Measurements from ENCODE around the gene GRPEL1.

The GRPEL1 gene

DNA sequence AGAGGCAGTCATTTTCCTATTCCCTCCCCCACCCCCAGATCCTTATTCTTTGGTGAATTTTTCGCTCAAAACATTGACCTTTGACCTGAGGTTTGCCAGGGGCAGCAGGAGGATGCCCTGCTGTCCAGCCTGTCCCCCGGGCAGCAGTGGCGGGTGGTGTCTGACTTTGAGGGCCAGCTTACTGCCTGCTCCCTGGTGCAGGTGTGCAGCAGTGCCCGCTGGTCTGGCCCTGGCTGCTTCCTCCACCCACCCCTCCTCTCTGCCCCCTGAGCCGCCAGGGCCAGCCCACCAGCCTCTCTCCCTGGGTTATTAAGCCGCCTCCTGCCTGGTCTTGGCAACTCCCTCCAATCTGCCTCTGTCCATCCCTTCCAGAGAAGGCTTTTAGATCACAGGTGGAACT is 40.8 kb upstream of the GRPEL1 start:
- Histone ChIP-seq H3K9ac (ENCODE audit: insufficient read length, low read depth) (no peak overlapping the region), H3K27me3 (ENCODE audit: insufficient read depth, insufficient read length) (peaks cover 15% of the 10 kb centered on the region), H3K4me3 (ENCODE audit: insufficient read length, low read depth) (no peak overlapping the region), H3K9me3 (ENCODE audit: insufficient read depth, low read length) (no peaks in the 10 kb centered on the region; the same call in 1 of the 2 replicates), H3K4me1 (ENCODE audit: insufficient read depth, insufficient read length) (peaks cover 21% of the 10 kb centered on the region), H3K36me3 (ENCODE audit: insufficient read depth, insufficient read length, low read length) (no peaks in the 10 kb centered on the region)
- no peak for TF ChIP-seq SUZ12 (IDR thresholded peaks at IDR 0.05; ENCODE audit: extremely low read depth, insufficient read depth, insufficient read length)
- no peak for TF ChIP-seq YY1 (IDR thresholded peaks at IDR 0.05; ENCODE audit: insufficient read depth, insufficient read length)
- TF ChIP-seq ZNF274 (IDR thresholded peaks at IDR 0.05; ENCODE audit: low read depth, low read length), result no peak
- DNase-seq (ENCODE audit: low read depth, low spot score), result no peak

- Histone ChIP-seq H3K9me3 (ENCODE audit: insufficient read depth, low read length) (no peaks in the 10 kb centered on the region; the same call in 1 of the 2 replicates), H3K27me3 (ENCODE audit: insufficient read depth, insufficient read length) (peaks cover 18% of the 10 kb centered on the region), H3K9ac (ENCODE audit: insufficient read length, low read depth) (peak overlapping the region; percentile 23), H3K36me3 (ENCODE audit: insufficient read depth, insufficient read length, low read length) (no peaks in the 10 kb centered on the region), H3K4me1 (ENCODE audit: insufficient read depth, insufficient read length) (peaks cover 23% of the 10 kb centered on the region), H3K4me3 (ENCODE audit: insufficient read length, low read depth) (no peak overlapping the region)
- TF ChIP-seq SUZ12 (IDR thresholded peaks at IDR 0.05; ENCODE audit: extremely low read depth, insufficient read depth, insufficient read length), result no peak
- TF ChIP-seq ZNF274 (IDR thresholded peaks at IDR 0.05; ENCODE audit: low read depth, low read length), result no peak
- TF ChIP-seq YY1 (IDR thresholded peaks at IDR 0.05; ENCODE audit: insufficient read depth, insufficient read length), result no peak
- no peak for DNase-seq (ENCODE audit: low read depth, low spot score)
Measured at GRCh38 chr4:7108046-7108625, 40.3 kb upstream of the GRPEL1 start.

DNA sequence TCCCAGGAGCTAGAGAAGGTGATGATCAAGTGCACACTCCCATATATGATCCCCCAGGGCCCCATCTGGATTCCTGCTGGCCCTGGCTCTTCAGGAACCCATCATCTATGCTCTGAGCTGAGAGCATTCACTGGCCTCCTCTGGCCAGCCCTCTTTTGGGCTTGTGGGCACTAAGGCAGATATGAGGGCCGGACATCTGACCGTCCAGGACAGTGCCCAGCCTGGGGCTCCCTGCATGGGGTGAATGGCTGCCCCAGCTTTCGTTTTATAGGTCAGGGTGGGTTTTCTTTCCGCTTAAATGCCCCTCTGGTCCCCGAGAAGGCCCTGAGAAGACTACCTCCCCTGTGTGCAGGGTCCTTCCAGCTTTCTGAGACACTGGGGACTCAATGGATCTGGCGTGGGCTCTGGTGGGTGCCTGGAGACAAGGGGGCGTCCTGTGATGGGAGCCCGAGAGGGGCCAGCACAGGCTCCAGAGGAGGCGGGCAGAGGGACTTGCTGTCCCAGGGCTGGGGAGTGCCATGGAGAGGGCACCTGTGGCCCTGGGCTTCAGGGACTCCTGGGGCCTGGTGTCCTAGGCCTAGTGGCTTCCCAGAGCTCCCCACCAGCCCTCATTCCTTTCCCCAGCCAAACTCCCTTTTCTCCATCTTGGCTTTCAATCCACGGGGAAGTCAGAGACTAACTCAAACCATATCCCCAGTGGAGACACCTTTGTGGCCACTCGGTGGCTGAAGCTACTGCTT is 39.5 kb upstream of the GRPEL1 start:
- Histone ChIP-seq H3K27me3 (ENCODE audit: insufficient read depth, insufficient read length) (peaks cover 18% of the 10 kb centered on the region), H3K4me1 (ENCODE audit: insufficient read depth, insufficient read length) (peaks cover 24% of the 10 kb centered on the region), H3K4me3 (ENCODE audit: insufficient read length, low read depth) (no peak overlapping the region), H3K9me3 (ENCODE audit: insufficient read depth, low read length) (no peaks in the 10 kb centered on the region; the same call in 1 of the 2 replicates), H3K9ac (ENCODE audit: insufficient read length, low read depth) (no peak overlapping the region), H3K36me3 (ENCODE audit: insufficient read depth, insufficient read length, low read length) (no peaks in the 10 kb centered on the region)
- TF ChIP-seq ZNF274 (IDR thresholded peaks at IDR 0.05; ENCODE audit: low read depth, low read length) (no peak), YY1 (IDR thresholded peaks at IDR 0.05; ENCODE audit: insufficient read depth, insufficient read length) (no peak), SUZ12 (IDR thresholded peaks at IDR 0.05; ENCODE audit: extremely low read depth, insufficient read depth, insufficient read length) (no peak)
- DNase-seq (ENCODE audit: low read depth, low spot score), result no peak

GRCh38 chr4:7105276-7105675 is 37.4 kb upstream of the GRPEL1 start:
- peaks cover 25% of the 10 kb centered on the region for H3K4me1 ChIP-seq (ENCODE audit: insufficient read depth, insufficient read length)
- TF ChIP-seq ZNF274 (IDR thresholded peaks at IDR 0.05; ENCODE audit: low read depth, low read length), result no peak
- no peak for TF ChIP-seq YY1 (IDR thresholded peaks at IDR 0.05; ENCODE audit: insufficient read depth, insufficient read length)
- TF ChIP-seq SUZ12 (IDR thresholded peaks at IDR 0.05; ENCODE audit: extremely low read depth, insufficient read depth, insufficient read length), result no peak
- no peaks in the 10 kb centered on the region for H3K36me3 ChIP-seq (ENCODE audit: insufficient read depth, insufficient read length, low read length)

GRCh38 chr4:7104366-7105031 is 36.6 kb upstream of the GRPEL1 start:
- Histone ChIP-seq H3K9ac (ENCODE audit: insufficient read length, low read depth) (no peak overlapping the region), H3K9me3 (ENCODE audit: insufficient read depth, low read length) (no peaks in the 10 kb centered on the region), H3K4me3 (ENCODE audit: insufficient read length, low read depth) (no peak overlapping the region), H3K27me3 (ENCODE audit: insufficient read depth, insufficient read length) (peaks cover 18% of the 10 kb centered on the region), H3K4me1 (ENCODE audit: insufficient read depth, insufficient read length) (peaks cover 25% of the 10 kb centered on the region), H3K36me3 (ENCODE audit: insufficient read depth, insufficient read length, low read length) (no peaks in the 10 kb centered on the region)
- TF ChIP-seq YY1 (IDR thresholded peaks at IDR 0.05; ENCODE audit: insufficient read depth, insufficient read length) (no peak), ZNF274 (IDR thresholded peaks at IDR 0.05; ENCODE audit: low read depth, low read length) (no peak), SUZ12 (IDR thresholded peaks at IDR 0.05; ENCODE audit: extremely low read depth, insufficient read depth, insufficient read length) (no peak)
- DNase-seq (ENCODE audit: low read depth, low spot score), result no peak

More at GRCh38 chr4:7105276-7105675, 37.4 kb upstream of the GRPEL1 start:
- Histone ChIP-seq H3K27me3 (ENCODE audit: insufficient read depth, insufficient read length) (peaks cover 18% of the 10 kb centered on the region), H3K4me3 (ENCODE audit: insufficient read length, low read depth) (no peak overlapping the region), H3K9me3 (ENCODE audit: insufficient read depth, low read length) (no peaks in the 10 kb centered on the region), H3K9ac (ENCODE audit: insufficient read length, low read depth) (no peak overlapping the region)
- no peak for DNase-seq (ENCODE audit: low read depth, low spot score)

- TF ChIP-seq YY1 (IDR thresholded peaks at IDR 0.05; ENCODE audit: insufficient read depth, insufficient read length) (no peak), ZNF274 (IDR thresholded peaks at IDR 0.05; ENCODE audit: low read depth, low read length) (no peak), SUZ12 (IDR thresholded peaks at IDR 0.05; ENCODE audit: extremely low read depth, insufficient read depth, insufficient read length) (no peak)
- peaks cover 25% of the 10 kb centered on the region for H3K4me1 ChIP-seq (ENCODE audit: insufficient read depth, insufficient read length)
- DNase-seq (ENCODE audit: low read depth, low spot score), result no peak
- no peaks in the 10 kb centered on the region for H3K36me3 ChIP-seq (ENCODE audit: insufficient read depth, insufficient read length, low read length)
- H3K9ac ChIP-seq (ENCODE audit: insufficient read length, low read depth), result peak overlapping the region; percentile 61
- H3K9me3 ChIP-seq (ENCODE audit: insufficient read depth, low read length), result no peaks in the 10 kb centered on the region
- peaks cover 18% of the 10 kb centered on the region for H3K27me3 ChIP-seq (ENCODE audit: insufficient read depth, insufficient read length)
- peak overlapping the region; percentile 29 for H3K4me3 ChIP-seq (ENCODE audit: insufficient read length, low read depth)
Measured at GRCh38 chr4:7103607-7104365, 35.9 kb upstream of the GRPEL1 start.
